Fibroblast of mammary gland (primary cell): ENCODE data around the gene MBD3.
A peak's percentile ranks its signal among the peaks of the same experiment; 100 is the strongest.

Source experiments
- DNase-seq: peaks from one replicate; pipeline ENCODE4 v3.0.0-alpha.2; 2010; ENCODE audit warnings: low read depth
- H3K4me3 ChIP-seq: 2 replicates; pipeline ENCODE4 v1.5.1; 2011; ENCODE audit warnings: low read depth, mild to moderate bottlenecking, low read length, moderate library complexity; ENCODE audit not compliant: control insufficient read depth
- CTCF ChIP-seq: conservative IDR thresholded peaks from 2 replicates; pipeline ENCODE4 v1.5.1; 2011; ENCODE audit warnings: low read depth, low read length, inconsistent platforms; ENCODE audit not compliant: control insufficient read depth, insufficient read depth

The MBD3 gene

GRCh38 chr19:1619703-1620102 is 27.0 kb upstream of the MBD3 start:
- no peak for TF ChIP-seq CTCF
- H3K4me3 ChIP-seq = no peak overlapping the region
- DNase-seq = no peak

GRCh38 chr19:1619094-1619439 is 26.4 kb upstream of the MBD3 start:
- H3K4me3 ChIP-seq = no peak overlapping the region
- no peak for DNase-seq
- no peak for TF ChIP-seq CTCF

- H3K4me3 ChIP-seq = no peak overlapping the region
- TF ChIP-seq CTCF = peak; percentile 31
- peak; percentile 25 for DNase-seq
These were observed 25.8 kb upstream of the MBD3 start for GRCh38 chr19:1618157-1619093.

GRCh38 chr19:1616875-1617274 is 24.2 kb upstream of the MBD3 start:
- TF ChIP-seq CTCF = no peak
- no peak overlapping the region for H3K4me3 ChIP-seq
- no peak for DNase-seq

- TF ChIP-seq CTCF = no peak
- DNase-seq = peak; percentile 85
These were observed 23.7 kb upstream of the MBD3 start for GRCh38 chr19:1616396-1616795.

GRCh38 chr19:1615156-1615765 is 22.6 kb upstream of the MBD3 start:
- TF ChIP-seq CTCF = no peak
- H3K4me3 ChIP-seq = no peak overlapping the region

More at GRCh38 chr19:1616396-1616795, 23.7 kb upstream of the MBD3 start:
- H3K4me3 ChIP-seq = no peak overlapping the region

More at GRCh38 chr19:1615156-1615765, 22.6 kb upstream of the MBD3 start:
- DNase-seq = no peak
